Endothelial cell of umbilical vein (primary cell): ENCODE data around the gene PTPRD. TPM values are rescaled to one million over a fixed set of nuclear protein-coding genes. Genes with fewer than 3 reads are reported as not detected.

Experiments used
- BruUV-seq: library from RNA; stranded (reverse); fragments of 400-500 nt; replicated peaks from 2 replicates; lab custom pipeline; 2021; lab: Mats Ljungman, UMichigan
- CTCF ChIA-PET: fragments of 300-600, 350-600 bp; sonication (Branson Sonifier 250); formaldehyde crosslinking; loops from one replicate; lab custom pipeline; 2021; ENCODE audit warnings: antibody characterized with exemption, inconsistent platforms; lab: Charles Lee
- POLR2A ChIA-PET: fragments of 300-600, 350-600 bp; sonication (Branson Sonifier 250); formaldehyde crosslinking; loops from one replicate; lab custom pipeline; 2021; ENCODE audit warnings: antibody characterized with exemption, inconsistent platforms; lab: Charles Lee
- DNase-seq: peaks from one replicate; pipeline ENCODE4 v3.0.0-alpha.2; 2011; ENCODE audit warnings: low read depth, low spot score
- FAIRE-seq: peaks from 2 replicates; lab custom pipeline; 2011; peaks lifted over from hg19 to GRCh38; lab: Jason Lieb, UNC
- H2AFZ ChIP-seq: 2 replicates; pipeline ENCODE4 v1.6.0; 2012; ENCODE audit warnings: low read depth, low read length, control low read depth, inconsistent platforms
- H3K27ac ChIP-seq: 2 replicates; pipeline ENCODE4 v1.5.1; 2011; ENCODE audit warnings: low read depth, mild to moderate bottlenecking, control low read depth, low read length, moderate library complexity; ENCODE audit not compliant: insufficient read depth
- H3K27me3 ChIP-seq, 2 experiments: 2 replicates each; pipeline versions ENCODE4 v1.6.0 to v1.6.1; 2011; ENCODE audit warnings: low read length in 2 of 2, mixed read lengths in 1 of 2; ENCODE audit not compliant: control insufficient read depth in 2 of 2, insufficient read depth in 2 of 2
- H3K36me3 ChIP-seq, 2 experiments: 2 replicates in 1 of 2; 3 replicates in 1 of 2; pipeline ENCODE4 v1.5.1; 2011; ENCODE audit warnings: low read length in 2 of 2, mild to moderate bottlenecking in 1 of 2, moderate library complexity in 1 of 2; ENCODE audit not compliant: control insufficient read depth in 2 of 2, insufficient read depth in 2 of 2; ENCODE audit errors: extremely low read depth in 1 of 2
- H3K4me1 ChIP-seq: 3 replicates; pipeline ENCODE4 v1.5.1; 2011; ENCODE audit warnings: mild to moderate bottlenecking, low read length; ENCODE audit not compliant: control insufficient read depth, insufficient read depth; ENCODE audit errors: extremely low read depth
- H3K4me2 ChIP-seq: 2 replicates; pipeline ENCODE4 v1.6.1; 2011; ENCODE audit warnings: low read length, control low read depth, mixed read lengths; ENCODE audit not compliant: insufficient read depth
- H3K4me3 ChIP-seq, 3 experiments: fragments of 200-600 bp in 1 of 3; sonication (generic), shearing (Covaris generic) in 1 of 3; replicated peaks in 1 of 3; 2 replicates each; pipeline ENCODE4 v1.5.1; 2011 to 2016; ENCODE audit warnings: control low read depth in 3 of 3, low read length in 3 of 3, mild to moderate bottlenecking in 2 of 3, inconsistent platforms in 1 of 3, low read depth in 1 of 3, moderate library complexity in 1 of 3; ENCODE audit not compliant: insufficient read depth in 1 of 3
- H3K79me2 ChIP-seq: 2 replicates; pipeline ENCODE4 v1.6.0; 2012; ENCODE audit warnings: low read length, inconsistent platforms; ENCODE audit not compliant: control insufficient read depth, insufficient read depth
- H3K9ac ChIP-seq: replicated peaks from 2 replicates; pipeline ENCODE3; 2011; ENCODE audit warnings: low read length, control low read depth; ENCODE audit not compliant: insufficient read depth; ENCODE audit errors: extremely low read depth
- H3K9me1 ChIP-seq: replicated peaks from 3 replicates; pipeline ENCODE4 v1.6.0; 2011; ENCODE audit warnings: mild to moderate bottlenecking, low read length; ENCODE audit not compliant: control insufficient read depth, insufficient read depth; ENCODE audit errors: extremely low read depth
- H3K9me3 ChIP-seq: replicated peaks from 2 replicates; pipeline ENCODE4 v1.5.1; 2012; ENCODE audit warnings: low read length, inconsistent platforms; ENCODE audit not compliant: control insufficient read depth, insufficient read depth
- H4K20me1 ChIP-seq: replicated peaks from 2 replicates; pipeline ENCODE3; 2011; ENCODE audit warnings: mild to moderate bottlenecking, low read length; ENCODE audit not compliant: control insufficient read depth, insufficient read depth; ENCODE audit errors: extremely low read depth
- CTCF ChIP-seq, 2 donors: IDR thresholded peaks; 1 replicate in 1 of 2; 2 replicates in 1 of 2; pipeline ENCODE4 v1.5.1; 2011; ENCODE audit warnings: low read length in 2 of 2, mild to moderate bottlenecking in 2 of 2, moderate library complexity in 2 of 2, control low read depth in 1 of 2, inconsistent platforms in 1 of 2, low read depth in 1 of 2; ENCODE audit not compliant: insufficient read depth in 1 of 2; ENCODE audit errors: extremely low read depth in 1 of 2
- EZH2 ChIP-seq: IDR thresholded peaks from 2 replicates; pipeline ENCODE4 v1.6.1; 2012; ENCODE audit warnings: borderline replicate concordance, low read depth, mild to moderate bottlenecking, moderate library complexity, low read length, inconsistent platforms; ENCODE audit not compliant: severe bottlenecking
- GATA2 ChIP-seq: IDR thresholded peaks from 2 replicates; pipeline ENCODE4 v1.7.0; 2011; ENCODE audit warnings: low read depth, mild to moderate bottlenecking, moderate library complexity, mixed read lengths, low read length; ENCODE audit not compliant: insufficient read length, insufficient read depth
- JUN ChIP-seq: IDR thresholded peaks from 2 replicates; pipeline ENCODE4 v1.6.1; 2011; ENCODE audit warnings: borderline replicate concordance, low read depth; ENCODE audit not compliant: insufficient read length, insufficient read depth
- MAX ChIP-seq: IDR thresholded peaks from 2 replicates; pipeline ENCODE4 v1.6.1; 2011; ENCODE audit not compliant: insufficient read depth, insufficient read length
- MYC ChIP-seq: IDR thresholded peaks from one replicate; pipeline ENCODE4 v1.6.1; 2011; ENCODE audit warnings: mild to moderate bottlenecking, low read depth, low read length
- POLR2AphosphoS5 ChIP-seq: IDR thresholded peaks from 2 replicates; pipeline ENCODE4 v1.6.1; 2012; ENCODE audit warnings: low read depth, mild to moderate bottlenecking, control low read depth, low read length, moderate library complexity; ENCODE audit not compliant: insufficient read depth
- dilution Hi-C: fragments of 300-500 bp; cut with MboI; formaldehyde crosslinking; loops from one replicate; pipeline ENCODE4 v1.15.0; 2019; ENCODE audit warnings: low sequenced_read_pairs; ENCODE audit not compliant: extremely low pct_ligation_motif_present
- intact Hi-C: fragments of 100-400 bp; cut with micrococcal nuclease; formaldehyde crosslinking; loops from one replicate; pipeline ENCODE4 v1.10.0; 2022
- polyA plus RNA-seq, 4 experiments: library from polyadenylated mRNA; depleted of rRNA in 3 of 4; stranded (reverse) in 3 of 4; unstranded in 1 of 4; fragments of >200 nt; gene quantifications; 2 replicates each; pipeline versions ENCODE4 v1.2.1 to v1.2.3, GENCODE V29; 2011 to 2012; ENCODE audit warnings: missing spikeins in 1 of 4
- total RNA-seq: library from RNA; stranded (reverse); gene quantifications from 2 replicates; pipeline ENCODE4 v1.2.3, GENCODE V29; 2021

PTPRD gene
- total and polyA plus RNA-seq, 2 donors (not counting 3 experiments of a cell fraction or from before 2014, with no cell fraction given) = 5.5 to 5.7 TPM

- Histone ChIP-seq H3K9me1 (no peaks in the 10 kb centered on the region), H3K9ac (no peak overlapping the region), H3K27me3 (peaks cover 0 to 2% of the 10 kb centered on the region in 2 experiments), H4K20me1 (no peaks in the 10 kb centered on the region), H3K4me1 (no peaks in the 10 kb centered on the region), H3K4me3 (no peak overlapping the region), H3K36me3 (no peaks in the 10 kb centered on the region), H3K79me2 (no peaks in the 10 kb centered on the region), H2AFZ (no peak overlapping the region), H3K27ac (no peak overlapping the region), H3K9me3 (no peaks in the 10 kb centered on the region), H3K4me2 (no peak overlapping the region)
- dilution Hi-C loops = no loop called here
- no peak for DNase-seq
- ChIA-PET CTCF (interaction anchor here (1.0 to 2.0 kb wide), 2 partner anchors 10 to 49 kb away, joined by 3 to 12 read pairs; no protein-coding TSS in a partner anchor), POLR2A (no interaction called here)
- TF ChIP-seq MAX (no peak), POLR2AphosphoS5 (no peak), EZH2 (no peak), GATA2 (no peak), JUN (no peak), MYC (no peak), CTCF (IDR thresholded peaks at IDR 0.05; ENCODE audit: extremely low read depth in 1 of 2, insufficient read depth in 1 of 2, low read depth in 1 of 2, low read length in 2 of 2) (no peak)
- intact Hi-C loops = no loop called here
- FAIRE-seq = no peak
- BruUV-seq = no TSS peak
Observed at GRCh38 chr9:10048994-10049393, 563.8 kb downstream of the PTPRD start.
